Colonic mucosa (tissue), 4 donors: Measurements from ENCODE around the gene OR13F1. TPM values are rescaled to one million over a fixed set of nuclear protein-coding genes. Genes with fewer than 3 reads are reported as not detected.

ENCODE experiments used
- DNase-seq: peaks from one replicate; pipeline ENCODE4 v3.0.0-alpha.2; 2020
- H3K27ac ChIP-seq: fragments of 200-600 bp; one replicate; pipeline ENCODE4 v1.8.0; 2021
- H3K27me3 ChIP-seq: fragments of 200-600 bp; one replicate; pipeline ENCODE4 v1.8.0; 2021
- H3K36me3 ChIP-seq: fragments of 200-600 bp; one replicate; pipeline ENCODE4 v1.8.0; 2021
- H3K4me1 ChIP-seq: fragments of 200-600 bp; one replicate; pipeline ENCODE4 v1.8.0; 2021; ENCODE audit warnings: mild to moderate bottlenecking
- H3K4me3 ChIP-seq: fragments of 200-600 bp; one replicate; pipeline ENCODE4 v1.8.0; 2021
- H3K9ac ChIP-seq, 2 donors: one replicate each; pipeline ENCODE4 v1.7.0; 2013; ENCODE audit warnings: control low read depth in 2 of 2, low read depth in 2 of 2, low read length in 2 of 2
- H3K9me3 ChIP-seq: fragments of 200-600 bp; one replicate; pipeline ENCODE4 v1.8.0; 2021
- CTCF ChIP-seq: fragments of 200-600 bp; IDR thresholded peaks from one replicate; pipeline ENCODE4 v1.8.0; 2022; ENCODE audit warnings: antibody characterized with exemption, mild to moderate bottlenecking
- intact Hi-C: fragments of 100-400 bp; cut with DNase I; formaldehyde crosslinking; loops from one replicate; pipeline ENCODE4 v1.14.1; 2022
- total RNA-seq, 2 donors: library from RNA; stranded (reverse); fragmentation: NEBNext Ultra II Directional in 1 of 2; extraction: Animal tissue kit (Norgen Biotek cat#: 25700) in 1 of 2; gene quantifications; one replicate each; pipeline ENCODE4 v1.2.1, GENCODE V29; 2021
- donor health status: healthy.
- donor health status: DM: no; HTN: no; CAD: no.
- donor health status: DM: no; HTN: no; CAD: no.

The OR13F1 gene
- not detected for total RNA-seq

GRCh38 chr9:104503963-104504362 is at the start of gene OR13F1:
TSS of gene OR13F1 (plus strand) at chr9:104504263. CDS start at chr9:104504263, 0 bp downstream.
- H3K36me3 ChIP-seq = no peaks in the 10 kb centered on the region
- TF ChIP-seq CTCF = no peak
- H3K27ac ChIP-seq = no peak within 1 kb of the TSS
- no peak for DNase-seq
- H3K9me3 ChIP-seq = no peaks in the 10 kb centered on the region
- no peak within 1 kb of the TSS for H3K4me3 ChIP-seq
- no peaks in the 10 kb centered on the region for H3K27me3 ChIP-seq
- intact Hi-C loops = no loop called here
- no peak within 1 kb of the TSS for H3K9ac ChIP-seq
- H3K4me1 ChIP-seq = no peaks in the 10 kb centered on the region

GRCh38 chr9:104456831-104457230 is 47.2 kb upstream of the OR13F1 start:
- no peak for TF ChIP-seq CTCF
- intact Hi-C loops = no loop called here
- H3K4me1 ChIP-seq = no peaks in the 10 kb centered on the region
- no peaks in the 10 kb centered on the region for H3K27me3 ChIP-seq
- H3K9me3 ChIP-seq = no peaks in the 10 kb centered on the region
- no peak overlapping the region for H3K9ac ChIP-seq
- no peak overlapping the region for H3K27ac ChIP-seq
- no peak for DNase-seq
- no peak overlapping the region for H3K4me3 ChIP-seq
- H3K36me3 ChIP-seq = no peaks in the 10 kb centered on the region

- no peak for DNase-seq
- Histone ChIP-seq H3K4me3 (no peak overlapping the region), H3K27ac (no peak overlapping the region), H3K36me3 (no peaks in the 10 kb centered on the region), H3K4me1 (no peaks in the 10 kb centered on the region), H3K27me3 (no peaks in the 10 kb centered on the region), H3K9me3 (no peaks in the 10 kb centered on the region), H3K9ac (no peak overlapping the region)
- no peak for TF ChIP-seq CTCF
- intact Hi-C loops = no loop called here
These were observed 40.2 kb upstream of the OR13F1 start for GRCh38 chr9:104463864-104464263.

- DNase-seq = no peak
- Histone ChIP-seq H3K36me3 (no peaks in the 10 kb centered on the region), H3K4me3 (no peak overlapping the region), H3K9me3 (no peaks in the 10 kb centered on the region), H3K27ac (no peak overlapping the region), H3K27me3 (no peaks in the 10 kb centered on the region), H3K9ac (no peak overlapping the region), H3K4me1 (no peaks in the 10 kb centered on the region)
- intact Hi-C loops = no loop called here
- TF ChIP-seq CTCF = no peak
These were observed 35.8 kb upstream of the OR13F1 start for GRCh38 chr9:104468261-104468660.

GRCh38 chr9:104482921-104483570 is 21.0 kb upstream of the OR13F1 start:
- Histone ChIP-seq H3K27ac (no peak overlapping the region), H3K9me3 (no peaks in the 10 kb centered on the region), H3K4me1 (no peaks in the 10 kb centered on the region), H3K4me3 (no peak overlapping the region), H3K27me3 (no peaks in the 10 kb centered on the region), H3K9ac (no peak overlapping the region), H3K36me3 (no peaks in the 10 kb centered on the region)
- no peak for DNase-seq
- TF ChIP-seq CTCF = no peak
- intact Hi-C loops = no loop called here
